GM12874 (cell line): Measurements from ENCODE around the gene SLC38A10.

Source experiments
- TF ChIP-seq, protein P1 (sequence below): IDR thresholded peaks from 2 replicates; pipeline ENCODE4 v1.5.1; 2011; ENCODE audit warnings: low read depth, mild to moderate bottlenecking, control low read depth, low read length, moderate library complexity; ENCODE audit not compliant: insufficient read depth

The SLC38A10 gene

DNA sequence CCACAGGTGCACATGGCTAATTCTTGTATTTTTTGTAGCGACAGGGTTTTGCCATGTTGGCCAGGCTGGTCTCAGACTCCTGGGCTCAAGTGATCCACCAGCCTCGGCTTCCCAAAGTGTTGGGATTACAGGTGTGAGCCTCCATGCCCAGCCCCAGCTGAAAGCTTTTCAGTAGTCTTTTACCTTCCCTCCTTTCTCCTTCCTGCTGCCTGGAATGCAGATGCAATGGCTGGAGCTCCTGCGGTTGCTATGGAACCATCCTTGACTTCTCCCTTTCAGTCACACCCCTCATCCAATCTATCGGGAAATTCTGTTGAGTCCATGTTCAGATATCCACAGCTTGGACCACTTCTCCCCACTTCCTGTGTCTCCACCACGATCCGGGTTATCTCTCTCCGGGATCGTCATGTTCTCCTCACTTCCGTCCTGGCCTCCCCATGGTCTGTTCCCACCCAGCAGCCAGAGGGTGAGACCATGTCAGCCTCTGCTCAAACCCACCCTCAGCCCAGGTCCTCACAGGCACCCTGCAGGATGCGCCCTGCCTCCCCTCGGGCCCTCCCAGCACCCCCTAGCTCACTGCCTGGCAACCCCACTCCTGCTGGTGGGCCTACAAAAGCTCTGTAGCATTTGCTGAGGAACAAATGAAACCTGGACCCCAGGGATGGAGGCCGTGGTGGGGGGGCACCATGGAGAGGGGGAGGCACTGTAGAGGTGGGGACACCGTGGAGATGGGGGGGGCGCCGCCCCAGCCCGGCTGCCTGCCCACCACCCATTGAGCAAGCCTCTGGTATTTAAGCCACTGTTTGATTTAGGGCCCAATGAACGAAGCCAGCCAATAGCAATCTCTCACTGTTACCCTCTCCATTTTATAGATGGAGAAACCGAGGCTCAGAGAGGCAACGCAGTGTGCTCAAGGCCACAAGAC is 12.8 kb upstream of the SLC38A10 start:
- TF ChIP-seq, protein P1, sequence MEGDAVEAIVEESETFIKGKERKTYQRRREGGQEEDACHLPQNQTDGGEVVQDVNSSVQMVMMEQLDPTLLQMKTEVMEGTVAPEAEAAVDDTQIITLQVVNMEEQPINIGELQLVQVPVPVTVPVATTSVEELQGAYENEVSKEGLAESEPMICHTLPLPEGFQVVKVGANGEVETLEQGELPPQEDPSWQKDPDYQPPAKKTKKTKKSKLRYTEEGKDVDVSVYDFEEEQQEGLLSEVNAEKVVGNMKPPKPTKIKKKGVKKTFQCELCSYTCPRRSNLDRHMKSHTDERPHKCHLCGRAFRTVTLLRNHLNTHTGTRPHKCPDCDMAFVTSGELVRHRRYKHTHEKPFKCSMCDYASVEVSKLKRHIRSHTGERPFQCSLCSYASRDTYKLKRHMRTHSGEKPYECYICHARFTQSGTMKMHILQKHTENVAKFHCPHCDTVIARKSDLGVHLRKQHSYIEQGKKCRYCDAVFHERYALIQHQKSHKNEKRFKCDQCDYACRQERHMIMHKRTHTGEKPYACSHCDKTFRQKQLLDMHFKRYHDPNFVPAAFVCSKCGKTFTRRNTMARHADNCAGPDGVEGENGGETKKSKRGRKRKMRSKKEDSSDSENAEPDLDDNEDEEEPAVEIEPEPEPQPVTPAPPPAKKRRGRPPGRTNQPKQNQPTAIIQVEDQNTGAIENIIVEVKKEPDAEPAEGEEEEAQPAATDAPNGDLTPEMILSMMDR, result no peak

DNA sequence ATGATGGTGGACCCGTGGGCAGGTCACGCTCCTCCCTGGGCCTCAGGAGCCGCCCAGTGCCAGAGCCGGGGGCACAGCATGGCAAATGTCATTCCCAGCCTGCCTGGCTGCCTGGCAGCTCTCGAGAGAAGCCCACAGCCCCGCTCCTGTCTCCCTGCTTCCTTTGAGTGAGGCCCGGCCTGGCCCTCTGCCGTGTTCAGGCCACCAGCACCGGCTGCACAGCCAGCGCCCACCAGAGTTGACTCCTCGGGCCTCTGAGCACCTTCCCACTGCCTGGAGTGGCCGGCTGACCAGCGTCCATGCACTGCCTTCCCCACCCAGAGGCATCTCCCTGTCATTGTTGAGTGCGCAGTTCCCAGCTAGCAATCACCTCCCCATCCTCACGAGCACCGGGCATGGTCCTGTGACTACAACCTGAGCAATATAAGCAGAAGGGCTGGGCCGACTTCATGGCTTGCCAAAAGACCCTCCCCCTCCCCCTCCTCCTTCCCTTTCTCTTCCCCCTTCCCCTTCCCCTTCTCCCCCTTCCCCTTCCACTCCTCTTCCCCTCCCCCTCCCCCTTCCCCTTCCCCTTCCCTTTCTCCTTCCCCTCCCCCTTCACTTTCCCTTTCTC is 11.9 kb upstream of the SLC38A10 start:
- TF ChIP-seq, protein P1, result no peak

DNA sequence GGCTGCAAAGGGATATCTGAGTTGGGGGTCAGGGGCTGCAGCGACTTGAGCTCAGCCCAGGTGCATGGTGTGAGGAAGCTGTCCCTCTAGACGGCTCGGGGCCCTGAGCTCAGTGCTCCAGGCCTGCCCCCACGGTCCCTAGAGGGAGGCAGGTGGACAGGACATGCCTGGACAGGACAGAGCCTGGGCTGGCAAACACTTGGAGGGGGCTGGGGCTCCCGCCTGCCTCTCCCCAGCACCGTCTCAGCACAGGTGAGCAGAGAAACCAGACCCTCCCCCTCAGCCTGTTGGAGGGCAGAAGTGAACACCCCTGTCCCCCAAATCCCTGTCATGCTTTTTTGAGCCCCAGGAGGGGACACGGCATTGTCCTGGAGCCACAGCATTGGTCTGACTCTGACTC is 11.4 kb upstream of the SLC38A10 start:
- TF ChIP-seq, protein P1, result no peak

DNA sequence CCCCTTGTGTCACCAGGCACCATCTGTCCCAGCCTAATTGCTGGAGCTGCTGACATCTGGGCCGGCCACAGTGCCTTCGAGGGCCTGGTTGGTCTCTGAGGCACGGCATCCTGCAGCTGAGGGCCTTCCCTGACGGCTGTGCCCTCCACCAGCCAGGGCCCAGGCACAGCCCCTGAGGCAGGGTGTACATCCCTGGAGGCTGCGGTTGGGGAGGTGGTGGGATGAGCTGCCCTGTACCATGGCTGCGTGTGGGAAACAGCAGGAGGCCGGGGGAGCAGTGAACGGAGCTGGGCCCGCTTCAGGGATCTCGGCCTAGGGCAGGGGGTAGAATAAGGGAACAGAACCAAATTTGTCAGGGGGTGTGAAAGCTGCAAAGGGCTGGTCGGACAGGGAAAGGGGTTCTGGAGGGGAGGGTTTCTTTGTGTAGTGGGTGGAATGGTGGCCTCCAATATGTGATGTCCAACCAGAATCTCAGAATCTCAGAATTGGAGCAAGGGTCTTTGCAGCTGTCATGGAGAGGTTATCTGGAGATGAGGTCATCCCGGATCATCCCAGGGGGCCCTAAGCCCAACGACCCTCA is 10.0 kb upstream of the SLC38A10 start:
- TF ChIP-seq, protein P1, result no peak

DNA sequence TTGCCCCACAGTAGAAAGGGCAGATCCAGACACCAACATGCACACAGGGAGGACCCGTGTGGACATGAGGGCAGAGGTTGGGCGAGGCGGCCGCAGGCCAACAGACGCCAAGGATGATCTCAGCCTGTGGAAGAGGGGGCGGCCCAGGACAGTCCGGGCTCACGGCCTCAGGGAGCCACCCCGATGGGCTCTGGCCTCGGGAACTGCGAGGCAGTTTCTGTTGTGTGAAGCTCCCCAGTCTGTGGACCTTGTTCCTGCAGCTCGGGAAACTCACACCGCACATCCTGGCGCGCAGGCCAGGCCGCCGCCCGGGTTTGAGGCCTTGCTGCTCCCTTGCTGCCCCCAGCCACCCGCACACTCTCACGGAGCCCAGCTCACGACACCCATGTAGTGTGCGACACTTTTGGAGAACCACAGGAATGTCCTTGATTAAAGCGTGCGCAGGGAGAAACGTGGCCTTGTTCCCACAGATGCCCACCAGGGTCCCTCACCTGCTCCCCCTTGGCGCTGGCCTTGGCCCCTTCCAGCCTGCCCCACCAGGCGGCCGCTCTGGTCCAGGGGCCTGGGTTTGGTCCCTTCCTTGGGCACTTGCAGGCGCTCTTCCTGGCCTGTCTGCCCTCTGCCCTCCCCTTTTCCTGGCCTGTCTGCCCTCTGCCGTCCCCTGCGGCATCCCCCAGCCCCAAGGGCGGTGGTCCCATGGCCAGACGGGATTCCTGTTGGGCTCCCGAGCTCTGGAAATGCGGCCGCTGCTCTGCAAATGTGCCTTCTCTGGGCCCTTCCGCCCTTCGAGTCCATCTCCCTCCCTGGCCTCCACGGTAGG is 9.3 kb upstream of the SLC38A10 start:
- TF ChIP-seq, protein P1, result no peak

DNA sequence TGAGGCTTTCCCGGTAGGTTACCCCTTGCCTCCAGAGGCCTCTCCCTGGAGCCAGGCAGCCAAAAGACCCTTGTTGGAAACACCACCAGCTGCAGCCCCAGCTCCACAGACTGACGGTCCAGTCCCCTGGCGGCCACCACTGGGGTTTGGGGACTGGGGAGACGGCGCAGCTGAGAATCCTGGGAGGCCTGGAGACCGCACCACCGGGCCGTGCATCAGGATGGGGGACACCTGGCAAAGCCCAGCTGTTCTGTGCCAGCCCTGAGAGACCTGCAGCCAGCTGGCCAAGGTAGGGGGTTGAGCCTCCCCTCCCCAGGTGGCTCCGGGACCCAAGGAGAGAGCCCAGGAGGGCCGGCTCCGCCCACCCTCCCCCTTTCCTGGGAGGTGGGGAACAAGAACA is 8.3 kb upstream of the SLC38A10 start:
- TF ChIP-seq, protein P1, result no peak

DNA sequence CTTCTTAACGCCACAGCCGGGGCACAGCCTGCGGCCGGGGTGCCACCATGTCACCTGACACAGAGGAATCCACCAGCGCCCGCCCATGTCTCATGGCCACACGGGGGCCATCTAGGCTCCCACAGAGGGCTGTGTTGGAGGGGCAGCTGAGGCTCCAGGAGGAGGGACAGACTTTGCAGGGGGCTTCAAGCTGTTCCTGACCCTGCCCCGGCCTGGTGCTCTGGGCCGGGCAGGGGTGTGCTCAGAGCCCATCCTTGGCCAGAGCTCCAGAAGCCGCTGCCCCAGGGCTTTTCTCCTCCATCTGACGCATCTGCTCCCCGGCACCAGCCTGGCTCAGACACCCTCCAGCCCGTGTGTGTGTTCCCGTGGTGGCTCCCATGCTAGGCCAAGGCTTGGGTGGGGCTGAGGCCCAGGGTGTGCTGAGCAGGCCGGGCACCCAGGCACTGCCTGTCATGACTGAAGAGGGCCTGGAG is 7.8 kb upstream of the SLC38A10 start:
- TF ChIP-seq, protein P1, result no peak
